T47D (cell line): Measurements from ENCODE around the gene GPLD1.
"Not testable (repeated sequence)": the region's sequence is repeated elsewhere in the genome, so short reads cannot be mapped to it uniquely, and the experiment has no call there.

ENCODE experiments used
- DNase-seq, 2 experiments: peaks; one replicate each; pipeline versions ENCODE4 v3.0.0 to v3.0.0-alpha.2; 2011 to 2012; ENCODE audit warnings: low read depth in 1 of 2, low spot score in 1 of 2
- JUND ChIP-seq: IDR thresholded peaks from 2 replicates; pipeline ENCODE4 v1.6.1; 2012; ENCODE audit warnings: low read depth
- in situ Hi-C: cut with HindIII; loops from 2 replicates; pipeline ENCODE4 v1.10.0; 2016; ENCODE audit warnings: low sequenced_read_pairs, low pct_unique_long_range_greater_than_20kb

The GPLD1 gene

DNA sequence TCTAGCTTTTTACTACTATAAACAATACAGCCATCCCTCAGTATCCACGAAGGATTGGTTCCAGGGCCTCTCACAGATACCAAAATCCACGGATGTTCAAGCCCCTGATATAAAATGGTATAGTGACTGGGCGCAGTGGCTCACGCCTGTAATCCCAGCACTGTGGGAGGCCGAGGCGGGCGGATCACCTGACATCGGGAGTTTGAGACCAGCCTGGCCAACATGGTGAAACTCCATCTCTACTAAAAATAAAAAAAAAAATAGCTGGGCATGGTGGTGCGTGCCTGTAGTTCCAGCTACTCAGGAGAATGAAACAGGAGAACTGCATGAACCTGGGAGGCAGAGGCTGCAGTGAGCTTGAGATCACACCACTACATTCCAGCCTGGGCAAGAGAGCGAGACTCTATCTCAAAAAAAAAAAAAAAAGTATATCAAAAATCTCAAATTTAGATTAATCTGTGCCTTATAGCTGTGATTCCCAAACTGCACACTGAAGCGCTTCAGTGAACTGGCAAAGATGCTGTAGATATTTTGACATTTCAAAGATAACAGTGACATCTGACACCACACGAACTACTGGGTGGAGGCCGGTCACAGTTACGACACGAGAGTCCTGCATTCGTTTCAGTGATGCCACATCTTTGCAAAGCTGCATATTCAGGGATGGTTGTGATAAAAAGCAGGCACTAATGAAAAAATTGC is 48.3 kb downstream of the GPLD1 start:
- in situ Hi-C loops = no loop called here
- TF ChIP-seq JUND = no peak
- no peak for DNase-seq

GRCh38 chr6:24439858-24440539 is 49.4 kb downstream of the GPLD1 start:
- in situ Hi-C loops = no loop called here
- no peak for DNase-seq

DNA sequence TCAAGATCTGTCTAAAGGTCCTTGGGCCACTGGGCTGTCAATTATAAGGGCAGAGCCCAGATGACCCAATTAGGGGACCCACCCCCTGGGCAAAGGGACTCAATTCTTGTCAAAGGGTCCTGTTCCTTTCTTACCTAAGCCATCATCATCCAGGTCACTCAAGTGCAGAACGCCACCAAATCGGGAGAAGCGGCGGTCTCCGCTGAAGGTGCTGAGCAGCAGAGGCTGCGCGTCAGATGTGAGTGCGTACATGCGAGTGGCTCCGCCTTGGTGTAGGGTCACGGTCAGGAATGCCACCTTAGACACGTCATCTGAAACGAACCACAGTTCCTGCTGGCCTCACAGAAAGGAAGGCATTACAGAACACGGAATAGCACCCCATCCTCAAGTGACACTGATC is 52.4 kb downstream of the GPLD1 start:
- DNase-seq = no peak
- no peak for TF ChIP-seq JUND
- in situ Hi-C loops = no loop called here

More at GRCh38 chr6:24439858-24440539, 49.4 kb downstream of the GPLD1 start:
- no peak for TF ChIP-seq JUND

DNA sequence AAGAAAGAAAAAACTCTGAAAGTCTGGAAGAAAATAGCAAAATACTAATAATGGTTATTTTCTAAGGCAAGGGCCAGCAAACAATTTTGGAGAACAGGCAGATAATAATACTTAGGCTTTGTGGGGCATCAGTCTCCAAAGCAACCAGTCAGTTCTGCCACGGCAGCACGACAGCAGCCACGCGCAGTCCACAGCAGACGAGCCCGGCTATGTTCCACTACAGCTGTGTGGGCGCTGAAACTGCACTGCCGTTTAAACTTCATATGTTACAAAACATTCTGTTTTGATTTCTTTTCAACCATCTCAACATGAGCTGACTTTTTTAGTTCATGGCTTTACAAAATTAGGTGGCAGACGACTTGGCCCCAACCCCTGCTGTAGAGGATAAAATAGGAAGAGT is 56.8 kb downstream of the GPLD1 start:
- in situ Hi-C loops = no loop called here
- no peak for DNase-seq
- no peak for TF ChIP-seq JUND

DNA sequence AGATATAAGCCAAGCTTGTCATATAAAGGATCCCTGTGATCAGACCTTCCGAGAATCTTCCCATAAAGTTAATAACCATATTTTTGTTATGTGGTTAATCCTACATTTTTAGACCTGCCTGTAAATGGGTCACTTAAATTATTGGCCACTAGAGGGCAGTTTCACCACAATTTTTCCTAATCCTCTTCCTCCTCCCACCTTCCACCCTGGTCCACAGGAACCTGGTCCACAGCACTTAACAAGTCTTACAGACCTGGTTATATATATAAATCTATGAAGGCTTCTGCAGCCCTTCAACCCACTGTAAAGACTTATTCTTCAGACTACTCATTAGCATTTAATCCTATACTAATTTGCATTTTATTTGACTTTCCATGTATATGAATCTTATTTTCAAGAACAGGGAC is 58.3 kb downstream of the GPLD1 start:
- in situ Hi-C loops = no loop called here
- peak; percentile 57 to 75 for DNase-seq
- TF ChIP-seq JUND = no peak

GRCh38 chr6:24430086-24430485 is 59.3 kb downstream of the GPLD1 start:
- TF ChIP-seq JUND = no peak
- DNase-seq = no peak
- in situ Hi-C loops = no loop called here

DNA sequence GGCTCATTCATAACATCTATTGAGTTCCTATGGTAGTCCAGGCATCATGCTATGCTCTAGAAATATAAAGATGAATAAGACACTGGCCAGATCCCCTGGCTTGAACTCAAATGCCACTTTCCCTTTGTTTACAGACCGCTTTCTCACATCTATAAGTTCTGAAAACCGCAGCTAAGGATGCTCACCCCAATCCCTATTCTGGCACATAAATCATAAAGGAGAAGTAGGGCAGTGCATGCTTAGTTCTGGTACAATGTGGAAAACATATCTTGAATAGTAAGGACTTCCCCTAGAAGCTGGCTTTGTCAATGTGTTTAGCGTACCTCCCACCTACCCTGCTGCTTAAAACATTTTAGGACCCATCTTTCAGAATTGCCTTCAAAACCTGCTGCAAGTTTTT is 60.2 kb downstream of the GPLD1 start:
- DNase-seq = no peak
- in situ Hi-C loops = no loop called here

DNA sequence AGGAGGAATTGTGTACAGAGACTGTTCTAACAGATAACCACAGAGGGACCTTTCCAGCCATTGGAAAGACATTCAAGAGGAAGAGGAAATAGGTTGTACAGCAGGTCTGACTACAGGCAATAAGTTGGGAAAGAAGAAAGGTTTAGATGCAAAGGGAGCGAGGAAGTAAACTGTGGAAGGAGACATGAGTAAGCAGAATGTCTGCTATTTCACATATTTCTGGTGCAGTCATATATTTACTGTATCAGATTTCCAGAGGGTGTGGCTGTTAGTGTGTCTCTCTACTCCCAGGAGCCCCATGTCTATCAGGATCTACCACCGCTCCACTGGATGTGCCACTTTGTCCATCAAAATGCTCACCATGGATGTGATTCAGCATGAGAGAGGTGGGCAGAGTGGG is 60.8 kb downstream of the GPLD1 start:
- peak in 1 of 2 experiments; percentile 13 for DNase-seq
- in situ Hi-C loops = no loop called here
- no peak for TF ChIP-seq JUND

More for the DNA sequence above, 60.2 kb downstream of the GPLD1 start:
- no peak for TF ChIP-seq JUND

- no peak for DNase-seq
- TF ChIP-seq JUND = no peak
- in situ Hi-C loops = no loop called here
Measured at GRCh38 chr6:24426729-24427446, 62.5 kb downstream of the GPLD1 start.

DNA sequence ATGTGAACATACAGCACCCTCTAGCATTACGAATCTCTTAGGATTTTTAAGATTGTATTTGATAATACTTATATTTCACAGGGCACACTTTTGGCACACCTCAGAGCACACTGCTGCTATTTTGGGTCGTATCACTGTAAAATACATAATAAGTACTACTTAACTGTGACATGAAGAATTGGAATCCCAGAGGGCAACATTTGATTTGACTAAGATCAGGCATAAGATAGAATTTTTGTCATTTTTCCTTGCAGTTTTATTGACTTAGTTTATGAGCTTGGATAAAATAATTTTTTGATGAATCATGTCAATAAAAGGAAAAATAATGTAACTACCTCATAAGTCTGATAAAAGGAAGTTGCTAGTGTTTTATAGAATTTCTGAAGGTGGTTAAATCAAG is 64.3 kb downstream of the GPLD1 start:
- DNase-seq = no peak
- in situ Hi-C loops = no loop called here
- no peak for TF ChIP-seq JUND

- no peak for DNase-seq
- in situ Hi-C loops = no loop called here
- no peak for TF ChIP-seq JUND
Measured at GRCh38 chr6:24419526-24419925, 69.9 kb downstream of the GPLD1 start.

- TF ChIP-seq JUND = no peak
- in situ Hi-C loops = no loop called here
- DNase-seq = no peak
Measured at GRCh38 chr6:24415753-24416152, 73.6 kb downstream of the GPLD1 start.

- DNase-seq, in situ Hi-C loops: not testable (repeated sequence)
Measured at GRCh38 chr6:24414531-24414930, 74.8 kb downstream of the GPLD1 start.

DNA sequence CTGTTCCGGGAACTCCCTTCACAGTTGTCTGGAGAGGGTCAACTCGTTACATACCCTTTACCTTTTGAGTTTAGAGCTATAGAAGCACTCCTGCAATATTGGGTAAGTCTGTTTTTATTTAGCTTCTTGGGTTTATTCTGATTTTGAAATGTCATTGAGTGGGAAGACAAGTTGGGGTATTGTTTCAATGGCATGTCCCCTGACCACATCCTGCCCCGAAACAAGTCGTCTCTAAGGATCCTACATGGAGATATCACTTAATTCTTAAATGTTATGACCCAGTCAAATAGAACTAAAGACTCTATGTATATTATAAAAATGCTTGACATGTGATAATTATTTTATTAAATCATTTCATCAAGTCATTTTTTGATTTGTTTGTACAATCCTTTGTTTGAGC is 77.1 kb downstream of the GPLD1 start:
- in situ Hi-C loops = no loop called here
- no peak for DNase-seq
- no peak for TF ChIP-seq JUND
